GM18517 (cell line): ENCODE results near the gene UBR4.

ENCODE experiments used
- ATAC-seq: cut with Tn5 transposase; IDR thresholded peaks from one replicate; pipeline ENCODE4 v1.9.1; 2021; ENCODE audit warnings: mild to moderate bottlenecking, moderate library complexity; ENCODE audit not compliant: unreplicated experiment

UBR4 gene

GRCh38 chr1:19059773-19060172 lies 150.3 kb downstream of the UBR4 start:
- no peak for ATAC-seq

DNA sequence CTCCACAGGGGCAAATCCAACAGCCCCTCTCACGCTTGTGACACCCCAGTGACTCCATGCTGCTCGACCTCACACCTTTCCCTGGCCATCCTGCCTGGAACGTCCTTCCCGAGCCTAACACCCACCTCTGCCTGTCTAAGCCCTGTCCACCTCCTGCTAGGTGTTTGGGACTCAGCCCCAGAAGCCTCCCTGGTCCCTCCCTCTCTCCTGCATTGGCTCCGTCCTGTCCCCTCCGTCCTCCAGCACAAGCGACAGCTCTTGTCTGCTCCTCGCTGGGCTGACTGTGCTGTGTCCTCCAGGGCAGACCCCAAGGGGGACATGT lies 151.6 kb downstream of the UBR4 start:
- ATAC-seq, result no peak

DNA sequence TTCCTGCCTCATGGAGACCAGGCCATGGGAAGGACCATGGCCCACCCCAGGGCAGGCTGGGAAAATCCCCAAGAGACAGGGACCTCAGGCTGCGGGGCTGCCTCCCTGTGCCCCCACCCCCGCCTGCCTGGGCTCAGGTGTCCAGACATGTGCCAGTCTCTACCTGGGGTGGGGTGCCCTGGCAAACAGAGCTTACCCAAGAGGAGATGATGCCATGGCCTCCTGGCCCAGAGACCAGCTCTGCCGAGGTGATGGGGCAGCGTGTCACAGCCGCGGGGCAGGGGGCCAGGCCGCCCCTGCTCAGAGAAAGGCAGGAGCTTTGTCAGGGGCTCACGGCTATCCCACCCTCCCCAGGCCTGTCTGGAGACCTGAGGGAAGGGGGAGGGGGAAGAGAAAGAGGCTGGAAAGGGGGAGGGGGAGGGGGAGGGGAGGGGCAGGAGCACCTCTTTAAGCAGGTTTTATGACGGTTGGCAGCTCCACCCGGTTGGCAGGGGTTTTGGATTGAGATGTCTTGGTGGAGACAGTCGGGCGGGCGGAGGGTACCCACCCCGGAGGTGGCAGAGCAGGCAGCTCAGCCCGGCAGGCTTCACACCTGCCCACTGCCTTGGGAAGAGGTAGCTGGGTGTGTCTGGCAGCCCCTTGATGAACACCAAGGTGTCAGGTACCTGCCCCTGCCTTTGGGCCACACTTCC lies 152.1 kb downstream of the UBR4 start:
- no peak for ATAC-seq

- ATAC-seq, result no peak
Observed at GRCh38 chr1:19057182-19057779, 152.8 kb downstream of the UBR4 start.

DNA sequence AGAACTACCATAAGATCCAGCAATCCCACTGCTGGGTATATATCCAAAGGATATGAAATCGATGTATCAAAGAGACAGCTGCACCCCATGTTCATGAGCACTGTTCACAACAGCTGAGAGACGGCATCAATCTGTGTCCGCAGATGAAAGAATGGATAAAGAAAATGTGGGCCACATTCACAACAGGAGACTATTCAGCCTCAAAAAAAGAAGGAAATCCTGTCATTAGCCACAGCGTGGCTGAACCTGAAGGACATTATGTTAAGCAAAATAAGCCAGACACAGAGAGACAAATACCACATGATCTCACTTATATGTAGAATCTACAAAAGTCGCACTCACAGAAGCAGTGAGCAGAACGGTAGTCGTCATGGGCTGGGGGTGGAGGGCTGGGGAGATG lies 154.4 kb downstream of the UBR4 start:
- no peak for ATAC-seq

GRCh38 chr1:19055001-19055400 lies 155.1 kb downstream of the UBR4 start:
- ATAC-seq, result no peak

GRCh38 chr1:19054216-19054615 lies 155.8 kb downstream of the UBR4 start:
- ATAC-seq, result no peak

GRCh38 chr1:19053486-19053885 lies 156.6 kb downstream of the UBR4 start:
- no peak for ATAC-seq

GRCh38 chr1:19049798-19050197 lies 160.3 kb downstream of the UBR4 start:
- no peak for ATAC-seq

GRCh38 chr1:19049128-19049768 lies 160.8 kb downstream of the UBR4 start:
- ATAC-seq, result no peak

GRCh38 chr1:19046972-19047731 lies 162.9 kb downstream of the UBR4 start:
- no peak for ATAC-seq

- ATAC-seq, result no peak
Observed at GRCh38 chr1:19045898-19046880, 163.9 kb downstream of the UBR4 start.

DNA sequence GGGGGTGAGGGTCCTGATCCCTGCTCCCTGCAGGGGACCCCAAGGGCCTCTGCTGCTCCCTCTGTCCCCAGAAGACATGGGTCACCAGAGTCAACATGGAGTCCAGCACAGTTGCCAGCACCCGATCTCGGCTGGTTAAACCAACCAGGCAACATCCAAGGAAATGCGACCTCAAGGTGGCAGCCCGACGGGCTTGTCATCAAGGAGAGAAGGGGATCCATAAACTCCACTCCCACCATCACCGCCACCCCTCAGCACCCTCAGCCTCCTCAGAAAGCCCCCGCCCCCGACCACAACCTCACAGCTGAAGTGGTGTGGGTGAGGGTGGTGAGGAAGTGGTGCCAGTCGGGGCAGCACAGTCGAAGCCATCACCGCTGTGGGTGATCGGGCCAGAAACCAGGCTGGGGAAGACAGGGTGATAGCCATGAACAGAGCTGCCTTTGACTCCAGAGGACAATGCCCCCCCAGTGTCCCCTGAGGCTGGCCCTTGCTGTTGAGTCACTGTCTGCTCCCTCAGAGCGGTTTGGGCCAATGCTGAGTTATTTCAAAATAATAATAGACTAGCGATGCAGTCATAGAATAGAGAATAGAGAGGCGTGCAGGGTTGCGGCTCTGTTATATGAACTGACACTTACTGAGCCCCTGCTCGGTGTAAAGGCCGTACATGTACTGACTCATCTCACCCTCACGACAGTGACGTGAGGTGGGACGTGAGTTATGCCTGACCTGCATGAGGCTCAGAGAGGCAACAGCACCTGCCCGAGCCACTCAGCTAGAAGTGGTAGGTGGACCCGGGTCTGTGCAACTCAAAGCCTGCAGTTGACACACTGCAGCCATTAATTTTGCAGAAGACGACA lies 164.9 kb downstream of the UBR4 start:
- ATAC-seq, result no peak

DNA sequence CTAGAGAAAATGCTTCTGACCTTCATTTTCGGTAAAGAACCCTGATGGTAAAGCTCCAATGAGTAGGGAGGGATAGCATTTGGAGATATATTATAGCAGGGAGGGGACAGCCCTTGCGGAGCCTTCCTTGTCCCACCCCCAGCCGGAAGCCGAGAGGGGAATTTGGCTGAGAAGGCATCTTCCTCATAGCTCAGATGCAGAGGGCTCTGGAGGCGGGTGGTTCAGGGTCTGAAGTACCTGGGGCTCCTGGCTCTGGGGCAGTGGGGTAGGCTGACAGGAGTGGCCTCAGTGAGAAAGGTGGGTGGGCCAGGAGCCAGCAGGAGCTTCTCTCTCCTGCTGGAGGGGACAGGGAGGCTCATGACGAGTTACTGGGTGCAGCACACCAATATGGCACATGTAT lies 165.6 kb downstream of the UBR4 start:
- no peak for ATAC-seq

GRCh38 chr1:19043579-19044443 lies 166.3 kb downstream of the UBR4 start:
- no peak for ATAC-seq

- ATAC-seq, result no peak
Observed at GRCh38 chr1:19042675-19043578, 167.1 kb downstream of the UBR4 start.

- ATAC-seq, result no peak
Observed at GRCh38 chr1:19040010-19040680, 169.9 kb downstream of the UBR4 start.
